Iris pigment epithelial cell (primary cell): ENCODE results near the gene CCDC149.

ENCODE experiments used
- DNase-seq: peaks from one replicate; pipeline ENCODE4 v3.0.0-alpha.2; 2011; ENCODE audit warnings: low read depth

CCDC149 gene

GRCh38 chr4:24912252-24913118, at the start of gene CCDC149:
TSS of gene CCDC149 (minus strand) at chr4:24913042. CDS start at chr4:24912864, 178 bp downstream.
- peak; percentile 58 for DNase-seq

- DNase-seq: no peak
Measured at GRCh38 chr4:24957886-24958285, 45.0 kb upstream of the CCDC149 start.

- no peak for DNase-seq
Measured at GRCh38 chr4:24956763-24957162, 43.9 kb upstream of the CCDC149 start.

- DNase-seq: no peak
Measured at GRCh38 chr4:24956091-24956490, 43.2 kb upstream of the CCDC149 start.

- DNase-seq: no peak
Measured at GRCh38 chr4:24952667-24953066, 39.8 kb upstream of the CCDC149 start.

- DNase-seq: no peak
Measured at GRCh38 chr4:24949970-24950369, 37.1 kb upstream of the CCDC149 start.

GRCh38 chr4:24937917-24938281, 25.1 kb upstream of the CCDC149 start:
- DNase-seq: no peak

GRCh38 chr4:24937176-24937916, 24.5 kb upstream of the CCDC149 start:
- DNase-seq: no peak

GRCh38 chr4:24935856-24936255, 23.0 kb upstream of the CCDC149 start:
- no peak for DNase-seq

GRCh38 chr4:24934311-24934710, 21.5 kb upstream of the CCDC149 start:
- DNase-seq: no peak

- DNase-seq: no peak
Measured at GRCh38 chr4:24933684-24934275, 20.9 kb upstream of the CCDC149 start.

- no peak for DNase-seq
Measured at GRCh38 chr4:24932515-24933225, 19.8 kb upstream of the CCDC149 start.

- DNase-seq: peak; percentile 9
Measured at GRCh38 chr4:24930151-24930550, 17.3 kb upstream of the CCDC149 start.

GRCh38 chr4:24928708-24929107, 15.9 kb upstream of the CCDC149 start:
- no peak for DNase-seq

- no peak for DNase-seq
Measured at GRCh38 chr4:24927049-24927448, 14.2 kb upstream of the CCDC149 start.

GRCh38 chr4:24924309-24924781, 11.5 kb upstream of the CCDC149 start:
- peak; percentile 96 for DNase-seq

GRCh38 chr4:24923550-24923949, 10.7 kb upstream of the CCDC149 start:
- DNase-seq: no peak

GRCh38 chr4:24923002-24923401, 10.2 kb upstream of the CCDC149 start:
- DNase-seq: no peak

- peak; percentile 26 for DNase-seq
Measured at GRCh38 chr4:24922416-24922815, 9.6 kb upstream of the CCDC149 start.

- no peak for DNase-seq
Measured at GRCh38 chr4:24921491-24921890, 8.6 kb upstream of the CCDC149 start.

GRCh38 chr4:24920008-24920407, 7.2 kb upstream of the CCDC149 start:
- DNase-seq: no peak
